ENCODE data around the gene SLC26A6. TPM values are rescaled to one million over a fixed set of nuclear protein-coding genes. Genes with fewer than 3 reads are reported as not detected.

SLC26A6 gene
- total RNA-seq, 4 donors from 2014 or later: 6.1 to 17.3 (median 10.1) TPM

- DNase-seq (no peak), ATAC-seq (no peak)
- Histone ChIP-seq H3K27me3 (no peaks in the 10 kb centered on the region), H3K9me3 (no peaks in the 10 kb centered on the region), H3K4me3 (no peak overlapping the region), H3K36me3 (peaks cover 0 to 43% of the 10 kb centered on the region in 2 donors), H3K4me1 (peaks cover 16 to 24% of the 10 kb centered on the region in 2 donors), H3K27ac (no peak overlapping the region)
- intact Hi-C loops (cut with DNase I; ENCODE audit: low total_unique reads): no loop called here
- TF ChIP-seq, protein P1, sequence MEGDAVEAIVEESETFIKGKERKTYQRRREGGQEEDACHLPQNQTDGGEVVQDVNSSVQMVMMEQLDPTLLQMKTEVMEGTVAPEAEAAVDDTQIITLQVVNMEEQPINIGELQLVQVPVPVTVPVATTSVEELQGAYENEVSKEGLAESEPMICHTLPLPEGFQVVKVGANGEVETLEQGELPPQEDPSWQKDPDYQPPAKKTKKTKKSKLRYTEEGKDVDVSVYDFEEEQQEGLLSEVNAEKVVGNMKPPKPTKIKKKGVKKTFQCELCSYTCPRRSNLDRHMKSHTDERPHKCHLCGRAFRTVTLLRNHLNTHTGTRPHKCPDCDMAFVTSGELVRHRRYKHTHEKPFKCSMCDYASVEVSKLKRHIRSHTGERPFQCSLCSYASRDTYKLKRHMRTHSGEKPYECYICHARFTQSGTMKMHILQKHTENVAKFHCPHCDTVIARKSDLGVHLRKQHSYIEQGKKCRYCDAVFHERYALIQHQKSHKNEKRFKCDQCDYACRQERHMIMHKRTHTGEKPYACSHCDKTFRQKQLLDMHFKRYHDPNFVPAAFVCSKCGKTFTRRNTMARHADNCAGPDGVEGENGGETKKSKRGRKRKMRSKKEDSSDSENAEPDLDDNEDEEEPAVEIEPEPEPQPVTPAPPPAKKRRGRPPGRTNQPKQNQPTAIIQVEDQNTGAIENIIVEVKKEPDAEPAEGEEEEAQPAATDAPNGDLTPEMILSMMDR (IDR thresholded peaks at IDR 0.05 in 4 of 5, conservative IDR thresholded peaks at IDR 0.05 in 1 of 5): no peak
- no peak for TF ChIP-seq POLR2A (IDR thresholded peaks at IDR 0.05)
- in situ Hi-C loops (cut with MboI; ENCODE audit: low sequenced_read_pairs in 4 of 4): no loop called here
Observed at GRCh38 chr3:48633256-48633655, 2.0 kb downstream of the SLC26A6 start.

DNA sequence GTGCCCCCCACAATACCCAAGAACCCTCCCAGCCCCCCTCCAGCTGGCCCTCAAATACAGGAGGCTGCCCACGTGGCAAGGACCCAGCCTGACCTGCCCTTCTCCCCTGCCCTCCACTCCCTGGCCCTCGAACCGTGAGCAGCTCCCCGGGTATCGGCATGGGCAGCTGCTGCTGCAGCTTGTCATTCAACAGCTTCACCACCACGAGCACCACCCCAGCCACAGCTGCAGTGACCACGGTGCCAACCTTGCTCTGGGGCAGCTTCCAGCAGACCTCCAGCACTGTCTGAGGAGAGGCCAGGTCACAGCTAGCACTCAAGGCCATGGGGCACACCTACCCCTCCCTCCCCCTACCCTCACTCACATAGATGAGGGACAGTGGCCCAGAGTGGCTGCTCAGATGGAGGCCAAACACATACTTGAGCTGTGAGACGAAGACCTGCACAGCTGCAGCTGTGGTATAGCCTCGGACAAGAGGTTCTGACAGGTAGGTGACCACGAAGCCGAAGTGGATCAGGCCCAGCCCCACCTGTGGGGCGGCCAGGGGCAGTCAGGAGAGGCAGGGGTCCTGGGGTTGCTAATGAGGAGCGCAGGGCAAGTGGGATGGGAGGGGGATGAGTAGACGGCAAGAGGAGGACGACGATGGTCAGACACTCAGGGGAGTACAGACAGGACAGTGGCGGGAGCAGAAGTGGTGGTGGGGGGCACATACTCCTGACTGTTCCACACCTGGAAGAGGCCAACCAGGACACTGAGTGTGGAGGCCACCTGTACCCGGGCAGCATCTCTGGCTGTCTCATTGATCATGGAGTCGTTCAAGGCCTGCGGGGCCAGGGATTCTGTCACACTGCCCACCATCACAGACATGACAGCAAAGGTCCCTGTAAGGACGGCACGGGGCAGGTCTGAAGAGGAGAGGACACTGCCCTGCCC, 3.5 kb downstream of the SLC26A6 start:
- no peak for DNase-seq
- H3K36me3 ChIP-seq: peaks cover 0 to 50% of the 10 kb centered on the region in 2 donors
- no peak for ATAC-seq
- no peaks in the 10 kb centered on the region for H3K27me3 ChIP-seq
- no peaks in the 10 kb centered on the region for H3K9me3 ChIP-seq
- intact Hi-C loops (cut with DNase I; ENCODE audit: low total_unique reads) (no loop called here), in situ Hi-C loops (cut with MboI; ENCODE audit: low sequenced_read_pairs in 4 of 4) (no loop called here)
- H3K4me3 ChIP-seq: no peak overlapping the region
- H3K4me1 ChIP-seq: peaks cover 15 to 23% of the 10 kb centered on the region in 2 donors
- TF ChIP-seq, protein P1 (IDR thresholded peaks at IDR 0.05 in 4 of 5, conservative IDR thresholded peaks at IDR 0.05 in 1 of 5): no peak
- TF ChIP-seq POLR2A (IDR thresholded peaks at IDR 0.05): no peak
- H3K27ac ChIP-seq: no peak overlapping the region

GRCh38 chr3:48630833-48631232, 4.4 kb downstream of the SLC26A6 start:
- in situ Hi-C loops (cut with MboI; ENCODE audit: low sequenced_read_pairs in 4 of 4): no loop called here
- intact Hi-C loops (cut with DNase I; ENCODE audit: low total_unique reads): no loop called here
- H3K4me3 ChIP-seq: no peak overlapping the region
- ATAC-seq (no peak), DNase-seq (no peak)
- H3K27ac ChIP-seq: no peak overlapping the region
- no peaks in the 10 kb centered on the region for H3K9me3 ChIP-seq
- TF ChIP-seq POLR2A (IDR thresholded peaks at IDR 0.05): no peak
- TF ChIP-seq, protein P1 (IDR thresholded peaks at IDR 0.05 in 4 of 5, conservative IDR thresholded peaks at IDR 0.05 in 1 of 5): no peak
- H3K36me3 ChIP-seq: peaks cover 0 to 51% of the 10 kb centered on the region in 2 donors
- no peaks in the 10 kb centered on the region for H3K27me3 ChIP-seq
- H3K4me1 ChIP-seq: peaks cover 5 to 14% of the 10 kb centered on the region in 2 donors

- Histone ChIP-seq H3K27ac (no peak overlapping the region), H3K4me3 (no peak overlapping the region), H3K4me1 (peaks cover 5 to 10% of the 10 kb centered on the region in 2 donors), H3K9me3 (no peaks in the 10 kb centered on the region), H3K27me3 (no peaks in the 10 kb centered on the region), H3K36me3 (peaks cover 0 to 55% of the 10 kb centered on the region in 2 donors)
- intact Hi-C loops (cut with DNase I; ENCODE audit: low total_unique reads) (no loop called here), in situ Hi-C loops (cut with MboI; ENCODE audit: low sequenced_read_pairs in 4 of 4) (no loop called here)
- ATAC-seq (no peak), DNase-seq (no peak)
- TF ChIP-seq POLR2A (IDR thresholded peaks at IDR 0.05): no peak
Observed at GRCh38 chr3:48630407-48630806, 4.9 kb downstream of the SLC26A6 start.

GRCh38 chr3:48629894-48630293, 5.4 kb downstream of the SLC26A6 start:
- Histone ChIP-seq H3K9me3 (no peaks in the 10 kb centered on the region), H3K4me1 (peaks cover 5 to 10% of the 10 kb centered on the region in 2 donors), H3K4me3 (no peak overlapping the region), H3K27ac (no peak overlapping the region), H3K27me3 (no peaks in the 10 kb centered on the region), H3K36me3 (peaks cover 0 to 58% of the 10 kb centered on the region in 2 donors)
- DNase-seq: no peak
- no peak for TF ChIP-seq POLR2A (IDR thresholded peaks at IDR 0.05)
- TF ChIP-seq, protein P1 (IDR thresholded peaks at IDR 0.05 in 4 of 5, conservative IDR thresholded peaks at IDR 0.05 in 1 of 5): no peak
- in situ Hi-C loops (cut with MboI; ENCODE audit: low sequenced_read_pairs in 4 of 4): no loop called here
- intact Hi-C loops (cut with DNase I; ENCODE audit: low total_unique reads): no loop called here
- no peak for ATAC-seq
